ENCODE measurements around the gene SESN1.

SESN1 gene

DNA sequence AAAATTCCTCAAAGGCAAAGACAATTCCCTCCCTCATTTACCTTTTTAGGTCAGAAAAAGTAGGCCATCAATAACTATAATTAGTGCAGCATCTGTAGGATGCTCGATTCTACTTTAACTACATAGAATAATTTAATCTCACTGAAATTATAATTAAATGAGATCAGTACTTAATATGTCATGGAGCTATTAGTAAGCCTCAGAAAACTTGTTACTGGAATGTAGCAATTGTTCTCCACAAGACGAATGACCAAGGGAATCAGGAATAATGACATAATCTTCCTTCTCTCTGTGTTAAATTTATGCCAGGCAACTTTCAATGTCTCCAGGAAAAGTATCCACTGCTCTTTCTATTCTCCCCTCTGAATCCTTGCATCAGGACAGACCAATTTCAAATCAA lies 34.1 kb downstream of the SESN1 start:
- no peak for DNase-seq (ENCODE audit: low spot score)

DNA sequence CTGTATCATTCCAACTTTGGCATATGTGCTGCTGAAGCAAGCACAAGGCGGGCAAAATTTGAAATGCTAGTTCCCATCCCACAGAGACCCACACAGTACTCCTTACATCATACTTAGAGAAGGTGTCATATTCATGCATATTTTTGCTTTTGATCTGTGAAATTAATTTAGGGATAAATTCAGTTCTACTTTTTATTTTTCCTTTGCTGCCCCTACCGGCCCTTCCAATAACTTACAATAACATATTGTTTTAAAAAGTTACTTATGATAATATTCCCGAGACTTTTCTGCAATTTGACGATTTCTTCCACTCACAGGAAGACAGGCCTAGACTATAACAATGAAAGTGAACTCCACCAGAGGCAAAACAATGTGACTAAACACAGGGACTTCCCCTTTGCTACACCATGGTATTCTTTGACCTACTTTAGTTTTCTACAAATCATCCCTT lies 35.0 kb downstream of the SESN1 start:
- no peak for DNase-seq (ENCODE audit: low spot score)

- DNase-seq (ENCODE audit: low spot score) = no peak
Observed at GRCh38 chr6:109059153-109059552, 35.5 kb downstream of the SESN1 start.

DNA sequence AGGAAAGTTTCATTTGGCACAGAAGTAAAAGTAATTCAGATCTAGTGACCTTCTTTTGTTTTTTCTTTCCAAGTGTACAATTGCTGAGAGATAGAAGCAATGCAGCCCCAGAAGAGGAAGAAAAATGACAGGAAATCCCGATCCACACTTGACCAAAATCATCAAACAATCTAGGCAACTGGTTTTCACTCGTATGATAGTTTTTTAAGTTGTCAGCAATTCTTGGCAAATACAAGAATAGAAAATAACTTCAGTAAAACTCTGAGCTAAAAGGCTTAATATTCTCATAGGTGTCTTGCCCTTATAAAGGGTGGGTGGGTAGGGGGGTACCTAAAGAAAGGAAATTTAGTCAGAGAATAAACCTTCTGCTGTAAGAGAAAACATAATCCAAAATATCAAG lies 36.0 kb downstream of the SESN1 start:
- DNase-seq (ENCODE audit: low spot score) = no peak

GRCh38 chr6:109056661-109057060 lies 38.0 kb downstream of the SESN1 start:
- no peak for DNase-seq (ENCODE audit: low spot score)

DNA sequence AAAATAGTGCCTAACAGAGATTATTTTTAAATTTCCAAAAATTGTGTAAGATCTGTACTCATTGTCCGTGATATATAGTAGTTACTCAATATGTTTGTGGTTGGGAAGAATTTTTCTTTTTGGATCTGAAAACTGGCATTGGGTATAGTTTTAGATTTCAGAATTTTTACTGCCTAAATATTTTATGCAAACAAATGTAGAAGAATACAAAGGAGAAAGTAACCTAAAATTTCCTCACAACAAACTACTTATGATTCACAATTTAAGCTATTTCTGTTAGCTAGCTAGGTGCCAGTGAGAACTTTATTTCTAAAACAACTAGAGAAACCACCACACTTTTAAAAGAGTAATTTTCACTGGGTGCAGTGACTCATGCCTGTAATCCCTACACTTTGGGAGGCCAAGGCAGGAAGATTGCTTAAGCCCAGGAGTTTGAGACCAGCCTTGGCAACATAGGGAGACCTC lies 38.8 kb downstream of the SESN1 start:
- DNase-seq (ENCODE audit: low spot score) = no peak

DNA sequence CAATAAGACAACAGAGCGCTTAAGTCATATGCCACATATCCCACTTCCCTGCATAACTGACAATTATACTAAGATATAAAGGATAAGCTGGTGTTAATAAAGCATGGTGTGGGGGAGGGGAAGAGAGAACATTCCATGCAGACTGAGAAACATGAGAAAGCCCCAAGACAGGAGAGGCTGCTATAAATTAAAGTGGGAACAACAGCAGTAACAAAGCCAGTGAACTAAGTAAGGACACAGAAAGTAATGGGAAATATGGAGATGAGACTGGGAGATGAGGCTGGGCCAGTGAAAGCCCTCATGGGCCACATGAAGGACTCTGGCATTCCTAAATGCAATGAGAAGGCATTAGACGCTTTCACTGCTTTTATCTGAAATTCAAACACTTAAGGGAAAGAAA lies 41.3 kb downstream of the SESN1 start:
- DNase-seq (ENCODE audit: low spot score) = no peak

GRCh38 chr6:109052852-109053251 lies 41.8 kb downstream of the SESN1 start:
- no peak for DNase-seq (ENCODE audit: low spot score)

GRCh38 chr6:109052018-109052651 lies 42.5 kb downstream of the SESN1 start:
- DNase-seq (ENCODE audit: low spot score) = no peak

DNA sequence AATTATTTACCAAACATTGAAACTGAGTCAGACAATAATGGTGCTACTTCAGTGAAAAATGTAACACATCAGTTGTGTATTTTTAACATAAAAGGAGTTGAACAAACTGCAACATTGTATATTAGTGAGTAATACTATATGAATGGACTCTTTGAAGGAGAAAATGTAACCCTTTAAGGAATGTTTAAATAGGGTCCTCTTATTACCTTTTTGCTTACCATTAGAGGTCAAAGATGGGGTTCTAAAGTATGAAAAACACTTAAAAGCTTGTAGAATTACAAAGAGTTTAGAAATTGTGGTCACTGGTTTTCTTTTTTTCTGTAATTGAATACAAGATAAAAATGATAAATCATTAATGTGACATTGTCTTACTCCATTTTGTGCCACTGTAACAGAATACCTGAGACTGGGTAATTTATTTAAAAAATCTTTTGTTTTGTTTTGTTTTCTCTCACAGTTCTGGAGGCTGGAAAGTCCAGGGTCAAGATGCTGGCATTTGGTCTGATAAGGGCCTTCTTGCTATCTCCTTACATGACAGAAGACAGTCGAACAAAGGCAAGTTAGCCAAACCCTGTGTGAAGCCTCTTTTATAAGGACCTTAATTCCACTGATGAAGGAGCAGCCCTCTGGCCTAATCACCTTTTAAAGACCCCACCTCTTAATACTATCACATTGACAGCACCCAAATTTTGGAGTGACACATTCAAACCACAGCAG lies 43.2 kb downstream of the SESN1 start:
- no peak for DNase-seq (ENCODE audit: low spot score)

- DNase-seq (ENCODE audit: low spot score) = no peak
Observed at GRCh38 chr6:109050447-109051102, 44.1 kb downstream of the SESN1 start.

DNA sequence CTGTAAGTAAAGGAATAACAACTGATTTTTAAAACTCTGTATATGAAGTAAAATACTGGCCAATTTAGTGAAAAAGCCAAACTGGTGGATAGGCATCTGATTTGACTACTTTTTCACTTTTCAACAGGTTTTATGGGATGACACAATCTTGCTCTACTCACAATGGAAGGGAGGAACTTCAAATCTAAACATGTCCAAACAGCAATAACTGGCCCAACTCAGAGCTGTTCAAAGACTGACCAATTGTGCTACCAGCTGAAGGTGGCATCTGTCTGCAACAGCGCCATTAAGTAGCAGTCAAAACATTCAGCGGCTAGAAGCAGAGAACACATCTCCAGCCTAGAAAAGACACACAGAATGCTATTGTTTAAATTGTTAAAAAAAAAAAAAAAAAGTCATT lies 44.6 kb downstream of the SESN1 start:
- DNase-seq (ENCODE audit: low spot score) = no peak

DNA sequence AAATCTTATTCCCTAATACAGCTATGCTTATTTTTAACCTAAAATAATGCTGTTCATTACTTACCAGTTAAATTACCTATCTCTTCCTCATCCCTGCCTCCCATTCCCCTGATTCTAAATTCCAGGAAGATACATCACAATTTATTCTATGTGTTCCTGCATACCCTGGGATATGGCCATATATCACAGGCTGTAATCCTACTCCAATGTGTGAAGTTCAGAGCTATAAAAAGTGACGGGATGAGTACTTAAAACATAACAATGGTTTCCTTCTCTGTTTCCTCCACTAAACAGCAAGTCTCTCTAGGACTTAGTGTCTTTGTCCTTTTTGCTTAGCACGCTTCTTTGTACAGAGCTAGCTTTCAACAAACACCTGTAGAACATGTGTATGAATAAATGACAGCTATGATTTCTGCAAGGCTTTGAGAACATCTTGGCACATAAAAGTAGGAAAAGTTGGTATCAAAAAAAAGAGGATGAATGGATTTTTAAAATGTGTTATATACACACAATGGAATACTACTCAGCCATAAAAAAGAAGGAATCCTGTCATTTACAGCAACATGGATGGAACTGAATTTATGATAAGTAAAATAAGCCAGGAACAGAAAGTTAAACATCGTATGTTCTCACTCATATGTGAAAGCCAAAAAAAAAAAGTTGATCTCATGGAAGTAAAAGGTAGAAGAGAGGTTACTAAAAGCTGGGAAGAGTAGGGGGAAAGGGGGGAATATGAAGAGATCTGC lies 45.8 kb downstream of the SESN1 start:
- no peak for DNase-seq (ENCODE audit: low spot score)

GRCh38 chr6:109048176-109048575 lies 46.5 kb downstream of the SESN1 start:
- DNase-seq (ENCODE audit: low spot score) = no peak

DNA sequence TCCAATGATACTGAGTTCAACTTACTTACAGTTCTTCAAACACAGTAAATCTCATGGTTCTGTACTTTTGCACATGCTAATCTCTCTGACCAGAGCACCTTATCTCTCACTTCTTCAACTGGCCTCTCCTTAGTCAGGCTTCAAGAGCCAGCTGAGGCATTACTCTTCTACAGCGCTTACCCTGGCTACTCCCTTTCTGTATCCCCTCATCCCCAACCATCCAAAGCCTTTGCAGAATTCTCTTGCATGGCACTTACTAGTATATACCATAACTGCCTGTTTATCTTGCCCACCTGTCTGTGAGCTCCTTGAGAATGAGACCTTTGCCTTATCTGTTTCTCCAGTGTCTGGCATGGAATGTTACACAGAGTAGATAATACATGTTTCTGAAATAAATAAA lies 49.2 kb downstream of the SESN1 start:
- no peak for DNase-seq (ENCODE audit: low spot score)

- DNase-seq (ENCODE audit: low spot score) = no peak
Observed at GRCh38 chr6:109039795-109040194, 54.9 kb downstream of the SESN1 start.

- no peak for DNase-seq (ENCODE audit: low spot score)
Observed at GRCh38 chr6:109038837-109039398, 55.7 kb downstream of the SESN1 start.

DNA sequence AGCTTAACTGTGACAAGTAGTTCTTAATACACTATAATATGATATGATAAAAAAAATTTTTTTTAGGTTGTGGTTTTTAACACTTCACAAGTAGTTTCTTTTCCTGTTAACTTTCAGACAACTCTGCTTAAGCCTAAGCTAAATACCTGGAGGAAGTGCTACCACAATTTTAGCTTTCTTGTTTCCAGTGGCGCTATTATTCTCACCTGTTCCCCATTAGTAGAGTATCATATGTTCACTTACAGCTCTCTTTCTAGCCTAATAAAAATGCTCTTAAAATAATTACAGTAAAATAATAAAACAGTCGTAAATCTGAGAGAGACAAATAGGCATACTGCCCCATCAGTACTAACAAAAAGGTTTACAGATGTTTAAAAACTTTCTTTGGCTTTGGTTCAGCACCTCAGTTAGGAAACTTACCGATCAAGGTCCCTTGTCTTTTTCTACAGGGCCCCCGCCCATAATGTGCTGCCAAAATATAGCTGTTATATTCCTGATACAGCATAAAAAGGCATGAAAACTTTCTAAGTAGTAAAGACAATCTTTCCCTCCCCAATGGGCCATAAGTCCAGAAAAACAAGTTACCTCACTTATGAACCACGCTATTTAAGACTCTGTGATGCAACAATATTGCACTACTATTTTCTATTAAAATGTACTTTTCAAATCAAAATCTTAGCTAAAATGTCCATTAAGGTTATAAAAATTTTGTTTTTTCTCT lies 57.9 kb downstream of the SESN1 start:
- DNase-seq (ENCODE audit: low spot score) = no peak

- no peak for DNase-seq (ENCODE audit: low spot score)
Observed at GRCh38 chr6:109034526-109034925, 60.1 kb downstream of the SESN1 start.

DNA sequence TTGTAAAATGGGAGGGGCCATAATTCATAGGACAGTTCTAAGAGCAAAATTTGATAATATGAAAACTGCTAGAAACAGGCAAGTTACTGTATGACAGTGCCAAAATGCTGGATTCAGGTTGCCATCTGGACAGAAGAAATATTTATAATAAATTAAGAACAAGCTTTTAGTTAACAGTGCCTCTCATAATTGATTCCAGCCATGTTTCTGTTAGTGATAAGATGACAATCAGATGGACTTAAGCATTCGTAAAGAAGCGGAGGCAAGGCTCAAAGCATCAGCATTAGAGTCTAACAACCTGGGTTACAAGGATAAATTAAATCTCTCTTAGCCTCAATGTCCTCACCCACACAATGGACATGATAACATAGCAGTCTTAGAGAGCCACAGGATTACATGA lies 61.0 kb downstream of the SESN1 start:
- DNase-seq (ENCODE audit: low spot score) = no peak

DNA sequence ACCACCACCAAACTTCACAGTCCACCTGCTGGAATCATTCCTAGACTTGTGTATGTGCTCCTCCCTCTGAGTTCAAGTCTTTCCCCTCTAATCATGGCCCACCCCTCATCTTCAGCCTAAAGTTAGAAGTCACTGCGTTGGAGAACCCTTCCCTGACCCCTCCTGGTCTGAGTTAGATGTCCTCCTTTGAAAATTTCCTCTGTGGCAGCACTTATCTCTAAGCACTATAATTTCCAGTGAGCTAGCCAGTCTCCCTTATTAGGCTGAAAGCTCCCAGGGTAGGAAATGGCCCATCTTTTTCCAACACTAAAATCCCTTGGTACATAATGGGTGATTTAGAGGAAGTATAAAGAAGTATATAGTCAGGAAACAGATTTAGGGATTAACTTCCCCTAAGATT lies 63.2 kb downstream of the SESN1 start:
- DNase-seq (ENCODE audit: low spot score) = no peak

DNA sequence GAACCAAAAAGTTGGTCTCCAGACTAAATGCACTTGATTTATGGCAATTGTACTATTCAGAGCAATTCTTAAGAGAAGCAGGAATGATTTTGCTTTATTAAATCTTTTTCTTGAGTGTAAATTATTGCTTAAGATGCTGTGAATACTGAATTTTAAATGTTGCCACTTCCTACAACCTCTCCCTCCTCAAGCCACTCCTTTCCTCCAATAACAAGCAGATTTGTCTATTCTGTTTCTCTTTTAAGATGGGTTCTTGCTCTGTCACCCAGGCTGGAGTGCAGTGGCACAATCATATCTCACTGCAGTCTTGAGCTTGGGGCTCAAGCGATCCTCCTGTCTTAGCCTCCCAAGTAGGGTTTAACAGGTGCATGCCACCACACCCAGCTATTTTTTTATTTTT lies 65.3 kb downstream of the SESN1 start:
- no peak for DNase-seq (ENCODE audit: low spot score)
